Naive thymus-derived CD4-positive, alpha-beta T cell (primary cell): Measurements from ENCODE around the gene ARHGAP24. TPM values are rescaled to one million over a fixed set of nuclear protein-coding genes. Genes with fewer than 3 reads are reported as not detected.
A peak's percentile ranks its signal among the peaks of the same experiment; 100 is the strongest.

ENCODE experiments used
- ATAC-seq: fragments of 150-1000 bp; cut with Tn5 transposase; 2 replicates; pipeline ENCODE4 v1.10.0; 2021; ENCODE audit warnings: mild to moderate bottlenecking, moderate library complexity
- CTCF ChIA-PET: fragments of 350-600 bp; sonication (Branson Sonifier 250); formaldehyde crosslinking; loops from one replicate; lab custom pipeline; 2021; ENCODE audit warnings: antibody characterized with exemption; lab: Charles Lee
- POLR2A ChIA-PET: fragments of 350-600 bp; sonication (Branson Sonifier 250); formaldehyde crosslinking; loops from one replicate; lab custom pipeline; 2021; ENCODE audit warnings: antibody characterized with exemption, inconsistent platforms; lab: Charles Lee
- DNase-seq, 9 donors: peaks; one replicate each; pipeline versions ENCODE4 v3.0.0 to v3.0.0-alpha.2; 2020 to 2022; ENCODE audit warnings: mixed read lengths in 1 of 9
- H3K27ac ChIP-seq: one replicate; pipeline ENCODE4 v1.7.0; 2013; ENCODE audit warnings: mild to moderate bottlenecking, low read depth, low read length, moderate library complexity
- H3K27me3 ChIP-seq, 2 donors: one replicate each; pipeline ENCODE4 v1.7.0; 2013; ENCODE audit warnings: low read length in 2 of 2, mild to moderate bottlenecking in 2 of 2, moderate library complexity in 2 of 2; ENCODE audit not compliant: control insufficient read depth in 2 of 2, insufficient read depth in 2 of 2
- H3K36me3 ChIP-seq, 3 experiments: 1 replicate in 2 of 3; 2 replicates in 1 of 3; pipeline ENCODE4 v1.7.0; 2013; ENCODE audit warnings: low read length in 3 of 3, mild to moderate bottlenecking in 3 of 3, moderate library complexity in 1 of 3; ENCODE audit not compliant: insufficient read depth in 3 of 3, control insufficient read depth in 2 of 3
- H3K4me1 ChIP-seq, 2 donors: one replicate each; pipeline ENCODE4 v1.7.0; 2013; ENCODE audit warnings: low read length in 2 of 2, mild to moderate bottlenecking in 2 of 2, moderate library complexity in 1 of 2; ENCODE audit not compliant: control insufficient read depth in 2 of 2, insufficient read depth in 2 of 2
- H3K4me3 ChIP-seq: 2 replicates; pipeline ENCODE4 v1.7.0; 2013; ENCODE audit warnings: mild to moderate bottlenecking, low read length
- H3K9me3 ChIP-seq, 3 experiments: 1 replicate in 2 of 3; 2 replicates in 1 of 3; pipeline ENCODE4 v1.7.0; 2013; ENCODE audit warnings: low read length in 3 of 3; ENCODE audit not compliant: control insufficient read depth in 2 of 3
- H3K27ac Mint-ChIP-seq, 9 donors: one replicate each; pipeline ENCODE4 v1.8.0; 2020 to 2022; ENCODE audit warnings: mixed read lengths in 9 of 9, mild to moderate bottlenecking in 8 of 9, moderate library complexity in 5 of 9, inconsistent platforms in 2 of 9
- H3K27me3 Mint-ChIP-seq, 5 donors: one replicate each; pipeline ENCODE4 v1.8.0; 2021 to 2022; ENCODE audit warnings: mixed read lengths in 5 of 5, mild to moderate bottlenecking in 1 of 5
- H3K36me3 Mint-ChIP-seq, 5 donors: one replicate each; pipeline ENCODE4 v1.8.0; 2020 to 2022; ENCODE audit warnings: mixed read lengths in 5 of 5, mild to moderate bottlenecking in 3 of 5, inconsistent platforms in 1 of 5
- H3K4me1 Mint-ChIP-seq, 7 donors: one replicate each; pipeline ENCODE4 v1.8.0; 2020 to 2022; ENCODE audit warnings: mixed read lengths in 7 of 7, mild to moderate bottlenecking in 3 of 7, inconsistent platforms in 1 of 7
- H3K4me3 Mint-ChIP-seq, 10 donors: one replicate each; pipeline ENCODE4 v1.8.0; 2020 to 2022; ENCODE audit warnings: mild to moderate bottlenecking in 10 of 10, mixed read lengths in 10 of 10, moderate library complexity in 6 of 10, inconsistent platforms in 2 of 10
- H3K9me3 Mint-ChIP-seq, 11 donors: one replicate each; pipeline ENCODE4 v1.8.0; 2020 to 2022; ENCODE audit warnings: mixed read lengths in 11 of 11, mild to moderate bottlenecking in 4 of 11, inconsistent platforms in 1 of 11, moderate library complexity in 1 of 11
- intact Hi-C, 2 donors: fragments of 100-400 bp; cut with micrococcal nuclease; formaldehyde crosslinking; loops; one replicate each; pipeline ENCODE4 v1.15.1; 2023
- polyA plus RNA-seq, 2 donors: library from polyadenylated mRNA; unstranded; fragments of 300-500 nt; fragmentation: Illumina TruSeq; gene quantifications; one replicate each; pipeline ENCODE4 v1.2.3, GENCODE V29; 2021
- total RNA-seq, 6 experiments: library from RNA in 5 of 6; stranded (reverse) in 5 of 6; gene quantifications; 1 replicate in 5 of 6; 2 replicates in 1 of 6; pipeline ENCODE4 v1.2.3 and lab custom pipeline; 2021 to 2026

The ARHGAP24 gene
- total and polyA plus RNA-seq, 7 experiments from 2014 or later, result 0.41 to 12.7 (median 1.3) TPM; not detected in 3

DNA sequence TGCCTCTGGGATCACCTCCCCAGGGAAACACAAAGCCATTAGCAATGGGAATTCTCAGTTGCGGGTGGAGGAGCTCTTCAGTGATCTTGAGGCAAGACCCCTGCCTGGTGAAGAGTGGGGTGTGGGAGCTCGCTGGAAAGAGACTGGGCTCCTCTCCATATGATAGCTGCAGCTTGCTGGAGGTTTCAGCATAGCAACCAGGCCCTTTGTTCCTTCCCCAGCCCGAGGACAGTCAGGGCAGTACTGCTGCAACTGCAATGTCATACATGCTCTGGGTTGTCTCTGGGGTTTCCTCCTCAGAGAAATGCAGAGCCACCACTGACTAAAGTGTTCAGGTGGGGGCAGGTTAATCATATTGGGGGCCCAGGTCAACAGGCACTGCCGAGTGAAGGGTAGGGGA, 81.3 kb downstream of the ARHGAP24 start:
- Histone ChIP-seq H3K4me3 (no peak overlapping the region), H3K9me3 (no peaks in the 10 kb centered on the region), H3K27ac (no peak overlapping the region), H3K36me3 (no peaks in the 10 kb centered on the region), H3K4me1 (no peaks in the 10 kb centered on the region), H3K27me3 (no peaks in the 10 kb centered on the region)
- no peaks in the 10 kb centered on the region for H3K36me3 Mint-ChIP-seq
- H3K4me3 Mint-ChIP-seq, result no peak overlapping the region
- intact Hi-C loops, result no loop called here
- POLR2A ChIA-PET, result no interaction called here
- no peaks in the 10 kb centered on the region for H3K27me3 Mint-ChIP-seq
- DNase-seq (no peak), ATAC-seq (no peak)
- H3K4me1 Mint-ChIP-seq, result no peaks in the 10 kb centered on the region
- CTCF ChIA-PET, result no interaction called here
- no peak overlapping the region for H3K27ac Mint-ChIP-seq
- peaks cover 5 to 24% (median 12%) of the 10 kb centered on the region in 11 donors for H3K9me3 Mint-ChIP-seq

DNA sequence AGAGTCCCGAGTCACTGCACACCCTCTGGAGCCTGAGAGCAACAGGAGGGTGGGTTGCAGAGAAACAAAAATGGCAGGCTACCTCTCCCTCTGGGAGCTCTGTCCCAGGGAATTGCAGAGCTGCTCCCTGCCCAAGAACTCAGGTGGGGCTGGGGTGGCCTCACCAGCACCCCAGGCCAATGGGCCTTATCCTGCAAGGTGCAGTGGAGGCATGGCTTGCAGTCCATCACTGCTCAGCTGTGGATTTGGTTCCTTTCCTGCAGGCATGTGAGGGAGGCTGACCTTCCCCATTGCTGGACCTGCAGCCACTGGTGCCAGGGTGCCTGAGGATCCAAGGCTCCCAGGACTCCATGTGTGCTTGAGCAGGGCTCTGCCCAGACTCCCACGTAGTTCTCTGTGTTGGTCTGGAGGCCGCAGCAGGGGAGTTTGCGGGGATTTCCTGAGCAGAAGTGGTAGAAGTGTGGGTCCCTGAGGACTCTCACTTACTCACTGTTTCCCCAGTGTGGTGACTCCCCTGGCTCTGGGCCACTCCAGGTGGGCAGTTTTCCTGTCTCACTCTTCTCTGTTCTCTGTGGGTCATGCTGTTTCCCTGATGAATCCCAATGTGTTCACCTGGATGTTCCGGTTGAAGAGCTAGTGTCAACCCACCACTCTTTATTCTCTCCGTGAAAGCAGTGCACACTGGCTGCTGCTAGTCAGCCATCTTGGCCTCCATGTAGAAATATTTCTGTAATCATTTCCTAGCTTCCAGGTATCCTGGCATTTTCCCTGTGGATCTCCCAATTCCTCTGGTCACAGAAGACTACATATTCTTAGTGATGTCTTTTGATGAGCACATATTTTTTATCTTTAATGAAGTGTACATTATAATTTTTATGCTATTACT, 82.3 kb downstream of the ARHGAP24 start:
- H3K4me3 Mint-ChIP-seq, result no peak overlapping the region
- DNase-seq, result no peak
- H3K27ac Mint-ChIP-seq, result no peak overlapping the region
- POLR2A ChIA-PET, result no interaction called here
- H3K4me1 Mint-ChIP-seq, result no peaks in the 10 kb centered on the region
- no peak overlapping the region for H3K4me3 ChIP-seq
- peak; percentile 58 for ATAC-seq
- H3K27ac ChIP-seq, result no peak overlapping the region
- intact Hi-C loops, result no loop called here
- no peaks in the 10 kb centered on the region for H3K4me1 ChIP-seq
- no peaks in the 10 kb centered on the region for H3K9me3 ChIP-seq
- CTCF ChIA-PET, result no interaction called here
- H3K27me3 ChIP-seq, result no peaks in the 10 kb centered on the region
- peaks cover 4 to 24% (median 9%) of the 10 kb centered on the region in 11 donors for H3K9me3 Mint-ChIP-seq
- no peaks in the 10 kb centered on the region for H3K36me3 Mint-ChIP-seq
- no peaks in the 10 kb centered on the region for H3K36me3 ChIP-seq
- no peaks in the 10 kb centered on the region for H3K27me3 Mint-ChIP-seq

DNA sequence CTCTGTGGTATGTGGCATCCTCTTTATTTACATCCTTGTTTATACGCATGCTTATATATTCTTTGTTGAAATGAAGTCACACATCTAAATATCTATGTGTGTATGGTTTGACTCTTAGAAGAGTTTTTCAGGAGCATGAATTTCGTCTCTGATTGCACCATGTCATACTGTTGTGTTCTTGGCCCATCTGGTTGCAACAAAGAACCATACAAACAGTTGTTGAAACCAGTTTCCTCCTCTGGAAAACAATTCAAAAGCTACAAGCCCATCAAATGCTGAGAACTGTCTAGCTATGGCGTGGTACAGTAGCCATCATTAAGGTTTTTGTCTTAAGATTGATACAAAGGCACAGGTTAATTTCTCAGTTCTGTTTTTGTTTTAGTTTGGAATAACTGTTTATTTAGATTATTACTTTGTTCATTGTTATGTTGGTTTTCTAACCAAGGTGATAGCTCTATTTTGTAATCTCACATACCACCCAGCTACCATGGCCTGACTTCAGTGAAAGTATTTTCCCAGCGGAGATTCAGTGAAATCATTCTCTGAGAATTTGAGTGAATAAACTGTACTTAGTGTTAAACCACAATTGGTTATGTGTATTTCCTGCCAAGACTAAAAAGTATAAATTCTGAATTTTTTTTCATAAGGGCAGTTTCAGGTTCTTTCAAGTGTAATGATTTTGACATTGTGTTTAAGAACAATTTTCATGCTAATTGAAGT, 91.0 kb downstream of the ARHGAP24 start:
- ATAC-seq (no peak), DNase-seq (no peak)

DNA sequence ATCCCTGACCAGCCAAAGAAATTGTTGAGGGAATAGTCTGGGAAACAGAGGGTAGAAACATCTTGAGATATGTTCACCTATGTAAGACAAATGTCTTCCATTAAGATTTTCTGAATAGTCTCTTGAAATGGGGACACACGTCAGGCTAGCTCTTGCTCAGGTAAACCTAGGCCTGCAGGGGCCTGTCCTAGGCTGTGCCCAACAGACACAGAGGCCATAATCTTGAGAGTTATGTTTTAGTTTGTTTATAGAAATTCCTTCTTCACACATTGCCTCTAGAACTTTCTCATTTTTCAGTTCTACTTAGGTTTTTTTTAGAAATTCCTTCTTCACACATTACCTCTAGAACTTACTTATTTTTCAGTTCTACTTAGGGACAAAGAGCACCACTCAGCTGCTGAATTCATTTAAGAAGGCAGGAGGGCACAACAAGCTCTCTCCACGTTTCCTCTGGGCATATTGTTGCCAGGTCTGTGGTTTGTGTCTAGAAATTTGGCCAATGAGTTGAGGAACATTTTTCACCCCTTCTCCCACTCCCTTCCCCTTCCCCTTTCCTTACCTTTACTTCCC, 94.9 kb downstream of the ARHGAP24 start:
- DNase-seq (no peak), ATAC-seq (no peak)
- no peaks in the 10 kb centered on the region for H3K36me3 Mint-ChIP-seq
- ChIA-PET POLR2A (no interaction called here), CTCF (no interaction called here)
- H3K9me3 ChIP-seq, result no peaks in the 10 kb centered on the region
- no peak overlapping the region for H3K4me3 Mint-ChIP-seq
- H3K27ac Mint-ChIP-seq, result no peak overlapping the region
- H3K27me3 ChIP-seq, result no peaks in the 10 kb centered on the region
- H3K4me3 ChIP-seq, result no peak overlapping the region
- H3K9me3 Mint-ChIP-seq, result peaks cover 0 to 3% (median 0%) of the 10 kb centered on the region in 11 donors
- intact Hi-C loops, result no loop called here
- no peaks in the 10 kb centered on the region for H3K36me3 ChIP-seq
- H3K4me1 Mint-ChIP-seq, result no peaks in the 10 kb centered on the region
- no peaks in the 10 kb centered on the region for H3K4me1 ChIP-seq
- no peaks in the 10 kb centered on the region for H3K27me3 Mint-ChIP-seq
- no peak overlapping the region for H3K27ac ChIP-seq

More for the DNA sequence above, 91.0 kb downstream of the ARHGAP24 start:
- no peak overlapping the region for H3K4me3 ChIP-seq
- Mint-ChIP-seq H3K4me1 (no peaks in the 10 kb centered on the region), H3K4me3 (no peak overlapping the region), H3K27me3 (no peaks in the 10 kb centered on the region), H3K36me3 (no peaks in the 10 kb centered on the region), H3K9me3 (peaks cover 0 to 12% (median 0%) of the 10 kb centered on the region in 11 donors), H3K27ac (no peak overlapping the region)
- CTCF ChIA-PET, result no interaction called here
- no peaks in the 10 kb centered on the region for H3K4me1 ChIP-seq
- intact Hi-C loops, result no loop called here
- no peaks in the 10 kb centered on the region for H3K9me3 ChIP-seq
- no peaks in the 10 kb centered on the region for H3K27me3 ChIP-seq
- H3K36me3 ChIP-seq, result no peaks in the 10 kb centered on the region
- H3K27ac ChIP-seq, result no peak overlapping the region
- POLR2A ChIA-PET, result no interaction called here

DNA sequence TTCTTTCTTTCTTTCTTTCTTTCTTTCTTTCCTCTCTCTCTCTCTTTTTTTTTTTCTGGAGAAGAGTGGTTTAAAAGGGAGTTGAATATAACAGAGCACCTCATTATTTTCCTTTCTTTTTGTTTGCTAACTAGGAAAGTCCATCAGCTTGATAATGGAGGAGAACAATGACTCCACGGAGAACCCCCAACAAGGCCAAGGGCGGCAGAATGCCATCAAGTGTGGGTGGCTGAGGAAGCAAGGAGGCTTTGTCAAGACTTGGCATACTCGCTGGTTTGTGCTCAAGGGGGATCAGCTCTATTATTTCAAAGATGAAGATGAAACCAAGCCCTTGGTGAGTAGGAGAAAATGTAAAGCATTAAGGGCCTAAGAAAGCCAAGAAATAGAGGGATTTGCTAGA, 95.4 kb downstream of the ARHGAP24 start:
- Mint-ChIP-seq H3K27ac (no peak overlapping the region), H3K36me3 (no peaks in the 10 kb centered on the region), H3K9me3 (peaks cover 0 to 3% (median 0%) of the 10 kb centered on the region in 11 donors), H3K4me3 (no peak overlapping the region), H3K27me3 (no peaks in the 10 kb centered on the region), H3K4me1 (no peaks in the 10 kb centered on the region)
- Histone ChIP-seq H3K4me3 (no peak overlapping the region), H3K9me3 (no peaks in the 10 kb centered on the region), H3K4me1 (no peaks in the 10 kb centered on the region), H3K36me3 (no peaks in the 10 kb centered on the region), H3K27ac (no peak overlapping the region), H3K27me3 (no peaks in the 10 kb centered on the region)
- ATAC-seq (no peak), DNase-seq (no peak)
- POLR2A ChIA-PET, result no interaction called here
- CTCF ChIA-PET, result no interaction called here
- intact Hi-C loops, result no loop called here

DNA sequence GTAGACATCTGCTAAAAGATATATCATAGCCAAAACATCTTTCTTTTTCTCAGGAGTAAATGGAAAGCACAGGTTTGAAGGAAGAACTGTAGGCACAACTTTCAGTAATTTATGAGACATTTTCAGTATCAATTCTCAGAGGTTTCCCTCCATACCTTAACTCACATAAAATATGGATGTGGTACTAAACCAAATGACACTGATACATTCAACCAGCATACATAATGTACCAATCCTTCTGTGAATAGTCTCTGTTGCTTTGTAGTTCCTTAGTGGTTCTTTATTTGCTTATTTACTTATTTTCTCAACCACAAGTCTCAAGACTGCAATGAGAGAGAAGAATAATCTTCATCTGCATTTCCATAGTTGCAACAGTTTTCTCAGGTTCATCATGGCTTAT, 96.1 kb downstream of the ARHGAP24 start:
- Histone ChIP-seq H3K9me3 (no peaks in the 10 kb centered on the region), H3K4me3 (no peak overlapping the region), H3K36me3 (no peaks in the 10 kb centered on the region), H3K27ac (no peak overlapping the region), H3K27me3 (no peaks in the 10 kb centered on the region), H3K4me1 (no peaks in the 10 kb centered on the region)
- Mint-ChIP-seq H3K4me1 (no peaks in the 10 kb centered on the region), H3K9me3 (peaks cover 0 to 3% (median 0%) of the 10 kb centered on the region in 11 donors), H3K27me3 (no peaks in the 10 kb centered on the region), H3K4me3 (no peak overlapping the region), H3K36me3 (no peaks in the 10 kb centered on the region), H3K27ac (no peak overlapping the region)
- intact Hi-C loops, result no loop called here
- ChIA-PET CTCF (no interaction called here), POLR2A (no interaction called here)
- ATAC-seq (no peak), DNase-seq (no peak)
